GM21737 (cell line): ENCODE results near the gene TTLL9.
"Not testable (repeated sequence)": the region's sequence is repeated elsewhere in the genome, so short reads cannot be mapped to it uniquely, and the experiment has no call there.

ENCODE experiments used
- ATAC-seq: cut with Tn5 transposase; IDR thresholded peaks from one replicate; pipeline ENCODE4 v1.9.1; 2021; ENCODE audit warnings: mild to moderate bottlenecking, moderate library complexity; ENCODE audit not compliant: unreplicated experiment

TTLL9 gene

GRCh38 chr20:31869942-31870725, at the start of gene TTLL9, which contains the start of gene DUSP15:
Gene TTLL9, plus strand, starts transcription at chr20:31870634. Its CDS starts 493 bp downstream, at chr20:31871127.
Gene DUSP15, minus strand, starts transcription at chr20:31870527. Its CDS starts 190 bp downstream, at chr20:31870337.
- no peak for ATAC-seq

GRCh38 chr20:31821427-31821826, 49.0 kb upstream of the TTLL9 start:
- no peak for ATAC-seq

GRCh38 chr20:31822421-31823330, 47.8 kb upstream of the TTLL9 start:
- ATAC-seq: no peak

- ATAC-seq: no peak
Measured at GRCh38 chr20:31823360-31824124, 46.9 kb upstream of the TTLL9 start.

- ATAC-seq: no peak
Measured at GRCh38 chr20:31824125-31824485, 46.3 kb upstream of the TTLL9 start.

- ATAC-seq: no peak
Measured at GRCh38 chr20:31824554-31825313, 45.7 kb upstream of the TTLL9 start.

- no peak for ATAC-seq
Measured at GRCh38 chr20:31826074-31826473, 44.4 kb upstream of the TTLL9 start.

- no peak for ATAC-seq
Measured at GRCh38 chr20:31827059-31827458, 43.4 kb upstream of the TTLL9 start.

- ATAC-seq: not testable (repeated sequence)
Measured at GRCh38 chr20:31828016-31828415, 42.4 kb upstream of the TTLL9 start.

- no peak for ATAC-seq
Measured at GRCh38 chr20:31829731-31830130, 40.7 kb upstream of the TTLL9 start.

- ATAC-seq: no peak
Measured at GRCh38 chr20:31830406-31830981, 39.9 kb upstream of the TTLL9 start.

- no peak for ATAC-seq
Measured at GRCh38 chr20:31831211-31831610, 39.2 kb upstream of the TTLL9 start.

GRCh38 chr20:31831771-31832306, 38.6 kb upstream of the TTLL9 start:
- no peak for ATAC-seq

GRCh38 chr20:31833130-31833930, 37.1 kb upstream of the TTLL9 start:
- ATAC-seq: no peak

- no peak for ATAC-seq
Measured at GRCh38 chr20:31833931-31834521, 36.4 kb upstream of the TTLL9 start.

- no peak for ATAC-seq
Measured at GRCh38 chr20:31835554-31835953, 34.9 kb upstream of the TTLL9 start.

GRCh38 chr20:31835977-31836852, 34.2 kb upstream of the TTLL9 start:
- no peak for ATAC-seq
